NCI-H226 (cell line): ENCODE measurements around the gene UEVLD.

Experiments used
- DNase-seq: peaks from one replicate; pipeline ENCODE4 v3.0.0-alpha.2; 2015

The UEVLD gene

GRCh38 chr11:18495271-18495670 lies 93.3 kb downstream of the UEVLD start:
- DNase-seq, result no peak

- DNase-seq, result no peak
Observed at GRCh38 chr11:18493310-18493709, 95.2 kb downstream of the UEVLD start.

- DNase-seq, result no peak
Observed at GRCh38 chr11:18492888-18493287, 95.6 kb downstream of the UEVLD start.

GRCh38 chr11:18491924-18492323 lies 96.6 kb downstream of the UEVLD start:
- DNase-seq, result no peak

- DNase-seq, result no peak
Observed at GRCh38 chr11:18490736-18491485, 97.6 kb downstream of the UEVLD start.

GRCh38 chr11:18490319-18490718 lies 98.2 kb downstream of the UEVLD start:
- no peak for DNase-seq

GRCh38 chr11:18485913-18486528 lies 102.5 kb downstream of the UEVLD start:
- no peak for DNase-seq
